PC-3 (cell line): ENCODE results near the gene ADORA2B. TPM values are rescaled to one million over a fixed set of nuclear protein-coding genes. Genes with fewer than 3 reads are reported as not detected.

Source experiments
- ATAC-seq: fragments of 200-7000 bp; cut with Tn5 transposase; 2 replicates; pipeline ENCODE4 v1.9.1; 2020; ENCODE audit warnings: mild to moderate bottlenecking, moderate library complexity
- BruUV-seq: library from RNA; stranded (reverse); fragments of 400-500 nt; replicated peaks from 2 replicates; lab custom pipeline; 2021; lab: Mats Ljungman, UMichigan
- CTCF ChIA-PET: fragments of 300-600 bp; sonication (Branson Sonifier 250); formaldehyde crosslinking; loops from one replicate; lab custom pipeline; 2022; ENCODE audit warnings: antibody characterized with exemption; lab: Charles Lee
- POLR2A ChIA-PET: fragments of 300-600 bp; sonication (Branson Sonifier 250); formaldehyde crosslinking; loops from one replicate; lab custom pipeline; 2022; ENCODE audit warnings: antibody characterized with exemption; ENCODE audit not compliant: unreplicated experiment; lab: Charles Lee
- DNase-seq: peaks from one replicate; pipeline ENCODE4 v3.0.0-alpha.2; 2015
- H2AFZ ChIP-seq: fragments of 300-600 bp; sonication (generic); 2 replicates; pipeline ENCODE4 v1.6.0; 2016; ENCODE audit warnings: antibody characterized with exemption, low read length
- H3F3A ChIP-seq: fragments of 300-600 bp; sonication (generic); one replicate; pipeline ENCODE4 v1.6.0; 2017; ENCODE audit warnings: antibody characterized with exemption, low read length, control low read depth, mild to moderate bottlenecking; ENCODE audit not compliant: unreplicated experiment
- H3K27ac ChIP-seq: fragments of 300-600 bp; sonication (generic); 2 replicates; pipeline ENCODE4 v1.5.1; 2016; ENCODE audit warnings: mild to moderate bottlenecking, low read length
- H3K27me3 ChIP-seq: fragments of 300-600 bp; sonication (generic); 2 replicates; pipeline ENCODE4 v1.6.1; 2016; ENCODE audit warnings: low read length, mixed read lengths
- H3K36me3 ChIP-seq: fragments of 300-600 bp; sonication (generic); 2 replicates; pipeline ENCODE4 v1.6.1; 2016; ENCODE audit warnings: low read depth, mixed run types, low read length, mixed read lengths
- H3K4me1 ChIP-seq: fragments of 300-600 bp; sonication (generic); 2 replicates; pipeline ENCODE4 v1.5.1; 2016; ENCODE audit warnings: low read length; ENCODE audit not compliant: insufficient read depth
- H3K4me2 ChIP-seq: fragments of 300-600 bp; sonication (generic); 2 replicates; pipeline ENCODE4 v1.6.0; 2016; ENCODE audit warnings: low read length
- H3K4me3 ChIP-seq: fragments of 300-600 bp; sonication (generic); 2 replicates; pipeline ENCODE4 v1.5.1; 2016; ENCODE audit warnings: mild to moderate bottlenecking, low read length, mixed read lengths
- H3K79me2 ChIP-seq: fragments of 300-600 bp; sonication (generic); 2 replicates; pipeline ENCODE4 v1.6.1; 2017; ENCODE audit warnings: low read length, mixed read lengths
- H3K9ac ChIP-seq: fragments of 300-600 bp; sonication (generic); 2 replicates; pipeline ENCODE4 v1.6.0; 2016; ENCODE audit warnings: mild to moderate bottlenecking, low read length
- H3K9me2 ChIP-seq: fragments of 300-600 bp; sonication (generic); replicated peaks from 2 replicates; pipeline ENCODE4 v1.6.1; 2016; ENCODE audit warnings: mixed run types, low read length, mixed read lengths
- H3K9me3 ChIP-seq: fragments of 300-600 bp; sonication (generic); 2 replicates; pipeline ENCODE4 v1.6.1; 2016; ENCODE audit warnings: low read length, mixed read lengths
- H4K20me1 ChIP-seq: fragments of 300-600 bp; sonication (generic); 2 replicates; pipeline ENCODE4 v1.6.1; 2016; ENCODE audit warnings: low read length, mixed read lengths
- CTCF ChIP-seq: fragments of 300-600 bp; sonication (generic); conservative IDR thresholded peaks from 2 replicates; pipeline ENCODE4 v1.5.1; 2017; ENCODE audit warnings: antibody characterized with exemption, low read depth, mild to moderate bottlenecking, low read length
- EZH2 ChIP-seq: fragments of 300-600 bp; sonication (generic); IDR thresholded peaks from one replicate; pipeline ENCODE4 v1.6.1; 2017; ENCODE audit warnings: antibody characterized with exemption, mild to moderate bottlenecking, low read length; ENCODE audit not compliant: unreplicated experiment
- EZH2phosphoT487 ChIP-seq: fragments of 300-600 bp; sonication (generic); IDR thresholded peaks from 2 replicates; pipeline ENCODE4 v1.6.1; 2018; ENCODE audit warnings: mild to moderate bottlenecking, antibody characterized with exemption, low read length, borderline replicate concordance
- intact Hi-C: fragments of 100-400 bp; cut with micrococcal nuclease; formaldehyde crosslinking; loops from 2 replicates; pipeline ENCODE4 v1.9.0; 2023
- total RNA-seq: library from RNA; depleted of rRNA; stranded (reverse); fragments of >200 nt; gene quantifications from 2 replicates; pipeline ENCODE4 v1.2.3, GENCODE V29; 2014

The ADORA2B gene
- total RNA-seq, 1 experiment from 2014 or later = 118 TPM

GRCh38 chr17:15966879-15967248, 21.9 kb downstream of the ADORA2B start:
- Histone ChIP-seq H3K4me3 (peak overlapping the region; percentile 7; the same call in 1 of the 2 replicates), H3K79me2 (peaks cover 95% of the 10 kb centered on the region), H3K9ac (peak overlapping the region; percentile 56), H3K4me2 (peak overlapping the region; percentile 74), H3F3A (peaks cover 13% of the 10 kb centered on the region), H4K20me1 (no peaks in the 10 kb centered on the region), H3K4me1 (peaks cover 56% of the 10 kb centered on the region), H3K27ac (peak overlapping the region; percentile 94), H3K27me3 (no peaks in the 10 kb centered on the region), H2AFZ (no peak overlapping the region), H3K9me2 (no peaks in the 10 kb centered on the region), H3K9me3 (no peaks in the 10 kb centered on the region), H3K36me3 (peaks cover 26% of the 10 kb centered on the region)
- intact Hi-C loops = loop anchor here (1.0 kb wide), 2 partner anchors 20 to 24 kb away; no protein-coding TSS in a partner anchor
- CTCF ChIA-PET = interaction anchor here (1.1 kb wide), 1 partner anchor 116 kb away, joined by 3 read pairs; no protein-coding TSS in a partner anchor
- DNase-seq (peak; percentile 63), ATAC-seq (peak; percentile 48)
- no TSS peak for BruUV-seq
- POLR2A ChIA-PET = no interaction called here
- TF ChIP-seq EZH2 = no peak
- no peak for TF ChIP-seq EZH2phosphoT487
- TF ChIP-seq CTCF = no peak

GRCh38 chr17:15967706-15968399, 22.9 kb downstream of the ADORA2B start:
- H3K4me1 ChIP-seq = peaks cover 64% of the 10 kb centered on the region
- H3K9me3 ChIP-seq = no peaks in the 10 kb centered on the region
- H3K27ac ChIP-seq = 0 out of 2 replicates have a peak overlapping the region, but pooled peaks have one; percentile 94
- H3K36me3 ChIP-seq = peaks cover 28% of the 10 kb centered on the region
- TF ChIP-seq EZH2phosphoT487 (no peak), CTCF (no peak), EZH2 (no peak)
- ATAC-seq (no peak), DNase-seq (no peak)
- H3K4me2 ChIP-seq = no peak overlapping the region
- H4K20me1 ChIP-seq = no peaks in the 10 kb centered on the region
- H3K9me2 ChIP-seq = no peaks in the 10 kb centered on the region
- intact Hi-C loops = no loop called here
- peaks cover 7% of the 10 kb centered on the region for H3F3A ChIP-seq
- H3K27me3 ChIP-seq = no peaks in the 10 kb centered on the region
- no TSS peak for BruUV-seq
- ChIA-PET CTCF (no interaction called here), POLR2A (no interaction called here)
- H3K4me3 ChIP-seq = no peak overlapping the region
- H2AFZ ChIP-seq = no peak overlapping the region
- peaks cover 95% of the 10 kb centered on the region for H3K79me2 ChIP-seq
- no peak overlapping the region for H3K9ac ChIP-seq

- Histone ChIP-seq H3K9me3 (no peaks in the 10 kb centered on the region), H3K4me3 (no peak overlapping the region), H2AFZ (no peak overlapping the region), H3K4me1 (peaks cover 53% of the 10 kb centered on the region), H3K27ac (no peak overlapping the region), H3K4me2 (no peak overlapping the region), H4K20me1 (no peaks in the 10 kb centered on the region), H3K79me2 (peaks cover 98% of the 10 kb centered on the region), H3F3A (peaks cover 5% of the 10 kb centered on the region), H3K27me3 (no peaks in the 10 kb centered on the region), H3K9ac (no peak overlapping the region), H3K36me3 (peaks cover 30% of the 10 kb centered on the region), H3K9me2 (no peaks in the 10 kb centered on the region)
- intact Hi-C loops = no loop called here
- BruUV-seq = no TSS peak
- no peak for TF ChIP-seq EZH2
- ChIA-PET CTCF (no interaction called here), POLR2A (no interaction called here)
- no peak for DNase-seq
- no peak for ATAC-seq
These were observed 24.5 kb downstream of the ADORA2B start for GRCh38 chr17:15969463-15969862.
